GM12878 (cell line): ENCODE data around the gene RAB34. TPM values are rescaled to one million over a fixed set of nuclear protein-coding genes. Genes with fewer than 3 reads are reported as not detected.

ENCODE experiments used
- ATF2 ChIP-seq: IDR thresholded peaks from 2 replicates; pipeline ENCODE4 v1.6.1; 2012; ENCODE audit warnings: low read length, inconsistent platforms
- BCLAF1 ChIP-seq: fragments of 450-650 bp; IDR thresholded peaks from 2 replicates; pipeline ENCODE4 v1.6.1; 2017; ENCODE audit warnings: antibody characterized with exemption, mild to moderate bottlenecking, moderate library complexity
- CBX3 ChIP-seq: fragments of 200-600 bp; sonication (generic); IDR thresholded peaks from 2 replicates; pipeline ENCODE4 v1.6.1; 2016; ENCODE audit warnings: low read depth, borderline replicate concordance
- CUX1 ChIP-seq: IDR thresholded peaks from 2 replicates; pipeline ENCODE4 v1.6.1; 2012; ENCODE audit warnings: improper control_type of control experiment, low read depth, low read length; ENCODE audit not compliant: insufficient replicate concordance
- E2F4 ChIP-seq: IDR thresholded peaks from 2 replicates; pipeline ENCODE4 v1.6.1; 2012; ENCODE audit warnings: low read depth, low read length, improper control_type of control experiment
- HDAC2 ChIP-seq: fragments of 200-600 bp; sonication (generic); IDR thresholded peaks from 2 replicates; pipeline ENCODE4 v1.6.1; 2017
- IKZF2 ChIP-seq, 2 experiments: fragments of 450-650 bp; IDR thresholded peaks; 2 replicates each; pipeline ENCODE4 v1.6.1; 2017; ENCODE audit warnings: mild to moderate bottlenecking in 2 of 2, moderate library complexity in 2 of 2
- MEF2B ChIP-seq: fragments of 450-650 bp; IDR thresholded peaks from 2 replicates; pipeline ENCODE4 v1.6.1; 2018; ENCODE audit warnings: mild to moderate bottlenecking, moderate library complexity; ENCODE audit not compliant: partially characterized antibody, poor library complexity, severe bottlenecking
- NRF1 ChIP-seq: conservative IDR thresholded peaks from 2 replicates; pipeline ENCODE4 v1.6.1; 2011; ENCODE audit warnings: mild to moderate bottlenecking, low read depth, low read length, improper control_type of control experiment
- RELA ChIP-seq: fragments of 450-650 bp; IDR thresholded peaks from 2 replicates; pipeline ENCODE4 v1.8.0; 2014; ENCODE audit warnings: borderline replicate concordance; ENCODE audit not compliant: partially characterized antibody
- REST ChIP-seq: IDR thresholded peaks from 2 replicates; pipeline ENCODE4 v1.6.1; 2012; ENCODE audit warnings: mild to moderate bottlenecking, low read depth, low read length
- RFX5 ChIP-seq: IDR thresholded peaks from 2 replicates; pipeline ENCODE4 v1.6.1; 2011; ENCODE audit warnings: low read depth, low read length, improper control_type of control experiment
- SUZ12 ChIP-seq: fragments of 200-600 bp; sonication (generic); IDR thresholded peaks from one replicate; pipeline ENCODE4 v1.6.1; 2018; ENCODE audit warnings: antibody characterized with exemption, mild to moderate bottlenecking; ENCODE audit not compliant: unreplicated experiment
- polyA plus RNA-seq, 11 experiments: library from polyadenylated mRNA; depleted of rRNA in 4 of 11; unstranded in 6 of 11; stranded (reverse) in 5 of 11; fragments of >200 nt; fragmentation: Nextera tagmentation in 4 of 11; fragmentation: Illumina TruSeq in 1 of 11; extraction: Ambion mirVana in 4 of 11; extraction: Trizol in 1 of 11; gene quantifications; 1 replicate in 1 of 11; 2 replicates in 10 of 11; pipeline versions ENCODE4 v1.2.1 to v1.2.3, GENCODE V29; 2011 to 2016; ENCODE audit warnings: inconsistent platforms in 2 of 11, missing spikeins in 2 of 11, low read depth in 1 of 11
- total RNA-seq, 4 experiments: library from RNA; depleted of rRNA in 3 of 4; stranded (reverse); fragments of >200 nt in 3 of 4; fragmentation: Illumina TruSeq in 1 of 4; extraction: Trizol in 1 of 4; gene quantifications; 2 replicates each; pipeline versions ENCODE4 v1.2.1 to v1.2.3, GENCODE V29; 2013 to 2021

The RAB34 gene
- total and polyA plus RNA-seq, 10 of the 15 experiments (the other 5 are each of a cell fraction or from before 2014, with no cell fraction given): 0.37 to 46.4 (median 32.8) TPM

GRCh38 chr17:28726627-28727491 is 9.2 kb upstream of the RAB34 start (continued):
- TF ChIP-seq CUX1 (peak; percentile 58), HDAC2 (no peak), E2F4 (peak; percentile 59; the same call in 1 of the 2 replicates), RELA (no peak), ATF2 (no peak), MEF2B (peak; percentile 84), NRF1 (no peak; the same call in 1 of the 2 replicates), CBX3 (no peak), BCLAF1 (no peak), RFX5 (0 out of 2 replicates have a peak, but pooled peaks have one; percentile 9), IKZF2 (IDR thresholded peaks at IDR 0.05) (peak; percentile 90 to 93), REST (no peak), SUZ12 (no peak)
